ENCODE measurements around the gene SUPT5H.

SUPT5H gene

GRCh38 chr19:39445196-39446111 is at the start of gene SUPT5H:
TSS of gene SUPT5H (plus strand) at chr19:39445582. CDS start at chr19:39445891, 309 bp downstream.
- peak; percentile 88 to 89 for DNase-seq (ENCODE audit: low read depth in 2 of 2)

GRCh38 chr19:39397360-39398296 is 47.8 kb upstream of the SUPT5H start:
- DNase-seq (ENCODE audit: low read depth in 2 of 2) = no peak

GRCh38 chr19:39398297-39398864 is 47.0 kb upstream of the SUPT5H start:
- DNase-seq (ENCODE audit: low read depth in 2 of 2) = no peak

- DNase-seq (ENCODE audit: low read depth in 2 of 2) = no peak
These were observed 45.7 kb upstream of the SUPT5H start for GRCh38 chr19:39399668-39400050.

GRCh38 chr19:39400061-39400460 is 45.3 kb upstream of the SUPT5H start:
- DNase-seq (ENCODE audit: low read depth in 2 of 2) = no peak

GRCh38 chr19:39401070-39401548 is 44.3 kb upstream of the SUPT5H start:
- DNase-seq (ENCODE audit: low read depth in 2 of 2) = no peak

GRCh38 chr19:39401549-39402345 is 43.6 kb upstream of the SUPT5H start:
- DNase-seq (ENCODE audit: low read depth in 2 of 2) = no peak

GRCh38 chr19:39402346-39403300 is 42.8 kb upstream of the SUPT5H start:
- peak; percentile 73 to 76 for DNase-seq (ENCODE audit: low read depth in 2 of 2)

- peak; percentile 99 for DNase-seq (ENCODE audit: low read depth in 2 of 2)
These were observed 41.8 kb upstream of the SUPT5H start for GRCh38 chr19:39403331-39404312.

- DNase-seq (ENCODE audit: low read depth in 2 of 2) = no peak
These were observed 40.0 kb upstream of the SUPT5H start for GRCh38 chr19:39405261-39405957.

GRCh38 chr19:39405958-39406655 is 39.3 kb upstream of the SUPT5H start:
- no peak for DNase-seq (ENCODE audit: low read depth in 2 of 2)

- DNase-seq (ENCODE audit: low read depth in 2 of 2) = no peak
These were observed 38.5 kb upstream of the SUPT5H start, which contains the start of gene ZFP36 for GRCh38 chr19:39406656-39407409. TSS of gene ZFP36 (plus strand) at chr19:39406847. CDS start at chr19:39406905, 58 bp downstream.

- DNase-seq (ENCODE audit: low read depth in 2 of 2) = no peak
These were observed 38.0 kb upstream of the SUPT5H start for GRCh38 chr19:39407410-39407659.

- no peak for DNase-seq (ENCODE audit: low read depth in 2 of 2)
These were observed 37.6 kb upstream of the SUPT5H start for GRCh38 chr19:39407660-39408391.

- no peak for DNase-seq (ENCODE audit: low read depth in 2 of 2)
These were observed 36.8 kb upstream of the SUPT5H start for GRCh38 chr19:39408392-39409207.
